ENCODE measurements around the gene ZNF566. TPM values are rescaled to one million over a fixed set of nuclear protein-coding genes. Genes with fewer than 3 reads are reported as not detected.
A peak's percentile ranks its signal among the peaks of the same experiment; 100 is the strongest.

ZNF566 gene
- total RNA-seq, 1 donor from 2014 or later, result 12.0 TPM

DNA sequence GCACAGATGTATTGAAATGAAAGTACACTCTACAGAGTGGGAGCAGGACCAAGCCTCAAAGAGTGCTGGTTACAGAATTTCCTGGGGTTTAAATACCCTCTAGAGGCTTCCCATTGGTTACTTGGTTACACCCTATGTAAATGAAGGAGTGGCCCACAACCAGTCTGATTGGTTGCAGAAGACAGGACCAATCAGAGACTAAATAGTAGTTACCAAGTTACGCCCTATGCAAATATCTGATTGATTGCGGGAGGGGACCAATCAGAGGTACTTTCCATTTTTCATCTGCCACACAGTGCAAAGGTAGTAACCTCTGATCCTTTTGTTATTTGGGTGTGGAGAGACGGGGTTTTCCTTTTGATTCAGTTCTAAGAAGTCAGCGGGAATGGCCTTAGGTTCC is 65.4 kb downstream of the ZNF566 start:
- intact Hi-C loops (cut with DNase I), result no loop called here
- DNase-seq (no peak), ATAC-seq (no peak)
- Histone ChIP-seq H3K4me1 (no peaks in the 10 kb centered on the region), H3K27ac (no peak overlapping the region), H3K36me3 (no peaks in the 10 kb centered on the region), H3K4me3 (no peak overlapping the region), H3K27me3 (no peaks in the 10 kb centered on the region), H3K9me3 (no peaks in the 10 kb centered on the region)
- TF ChIP-seq CTCF (IDR thresholded peaks at IDR 0.05), result no peak

GRCh38 chr19:36421749-36422481 is 67.4 kb downstream of the ZNF566 start:
- no peak for DNase-seq
- H3K36me3 ChIP-seq, result no peaks in the 10 kb centered on the region
- intact Hi-C loops (cut with DNase I), result no loop called here

DNA sequence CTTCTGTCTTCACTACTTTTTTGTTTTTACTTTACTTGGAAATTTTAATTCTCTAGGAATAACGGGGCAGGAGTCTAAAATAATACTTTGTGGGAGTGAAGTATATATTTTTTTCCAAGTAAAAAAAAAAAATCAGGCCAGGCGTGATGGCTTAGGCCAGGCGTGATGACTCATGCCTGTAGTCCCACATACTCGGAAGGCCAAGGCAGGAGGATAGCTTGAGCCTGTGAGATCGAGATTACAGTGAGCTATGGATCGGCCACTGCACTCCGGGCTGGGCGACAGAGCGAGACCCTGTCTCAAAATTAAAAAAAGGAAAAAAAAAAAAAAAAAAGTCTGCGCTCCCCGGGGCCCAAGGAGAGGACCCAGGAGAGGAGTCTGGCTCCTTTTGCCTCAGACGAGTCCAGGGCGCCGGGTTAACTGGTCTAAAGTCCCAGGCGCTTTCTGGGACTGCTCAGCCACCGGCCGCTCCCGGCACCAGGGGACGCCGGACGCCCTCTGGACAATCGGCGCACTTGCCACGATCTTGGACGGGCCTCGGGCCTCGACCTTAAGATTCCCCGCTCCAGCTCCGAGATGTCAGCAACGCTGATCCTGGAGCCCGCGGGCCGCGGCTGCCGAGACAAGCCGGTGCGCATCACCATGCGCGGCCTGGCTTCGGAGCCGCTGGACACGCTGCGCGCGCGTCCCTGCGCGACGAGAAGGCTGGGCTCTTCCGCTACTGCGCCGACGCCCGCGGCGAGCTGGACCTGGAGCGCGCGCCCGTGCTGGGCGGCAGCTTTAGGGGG is 68.2 kb downstream of the ZNF566 start:
- H3K27me3 ChIP-seq, result no peaks in the 10 kb centered on the region
- peaks cover 11% of the 10 kb centered on the region for H3K4me1 ChIP-seq
- no peak for TF ChIP-seq CTCF (IDR thresholded peaks at IDR 0.05)
- H3K27ac ChIP-seq, result peak overlapping the region; percentile 17
- H3K4me3 ChIP-seq, result peak overlapping the region; percentile 50
- DNase-seq (no peak), ATAC-seq (peak; percentile 27)
- intact Hi-C loops (cut with DNase I), result no loop called here
- no peaks in the 10 kb centered on the region for H3K36me3 ChIP-seq
- no peaks in the 10 kb centered on the region for H3K9me3 ChIP-seq

More at GRCh38 chr19:36421749-36422481, 67.4 kb downstream of the ZNF566 start:
- Histone ChIP-seq H3K27me3 (no peaks in the 10 kb centered on the region), H3K4me1 (peaks cover 9% of the 10 kb centered on the region), H3K9me3 (no peaks in the 10 kb centered on the region), H3K27ac (peak overlapping the region; percentile 17), H3K4me3 (peak overlapping the region; percentile 50)
- no peak for ATAC-seq
- no peak for TF ChIP-seq CTCF (IDR thresholded peaks at IDR 0.05)

DNA sequence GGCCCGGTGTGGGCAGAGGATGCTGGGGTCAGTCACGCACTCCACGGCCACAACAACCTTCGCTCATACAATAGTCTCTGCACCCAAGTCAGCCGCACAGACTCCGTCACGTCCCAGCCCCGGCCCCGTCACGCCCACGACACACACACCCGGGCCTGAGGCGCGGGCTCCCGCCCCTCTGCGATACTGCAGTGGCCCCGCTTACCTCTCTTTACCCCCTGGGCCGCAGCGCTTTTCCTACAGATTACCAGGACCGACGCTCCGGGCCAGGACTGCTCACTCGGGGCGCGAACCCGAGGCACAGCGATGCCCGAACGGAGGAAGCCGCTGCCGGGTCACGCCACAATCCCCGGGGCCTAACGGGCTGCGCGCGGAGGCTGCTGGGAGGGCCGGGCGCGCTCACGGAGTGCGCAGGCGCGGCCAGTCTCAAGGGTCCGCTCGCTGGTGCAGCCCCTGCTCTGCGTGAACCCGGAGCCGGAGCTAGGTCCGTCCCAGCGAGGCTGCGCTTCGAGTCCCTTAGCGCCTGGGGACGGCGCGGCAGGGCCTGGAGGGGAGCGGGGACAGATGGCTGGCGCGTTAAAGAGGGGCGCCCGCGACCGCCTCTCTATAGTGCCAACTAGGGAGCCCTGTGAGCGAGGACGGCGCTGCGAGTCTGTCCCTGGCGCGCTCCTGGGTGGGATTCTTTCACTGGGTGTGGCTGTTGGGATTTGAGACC is 70.9 kb downstream of the ZNF566 start, which contains the start of gene ZFP82:
ZFP82 (minus strand) TSS at position 358 of the 715 bp plus-strand sequence. CDS start 8,855 bp downstream, outside the sequence.
- intact Hi-C loops (cut with DNase I), result no loop called here
- Histone ChIP-seq H3K36me3 (no peaks in the 10 kb centered on the region), H3K27me3 (no peaks in the 10 kb centered on the region), H3K4me1 (peaks cover 11% of the 10 kb centered on the region), H3K27ac (peak within 1 kb of the TSS; percentile 91), H3K9me3 (no peaks in the 10 kb centered on the region), H3K4me3 (peak within 1 kb of the TSS; percentile 79)
- DNase-seq (peak; percentile 91), ATAC-seq (peak; percentile 99)
- no peak for TF ChIP-seq CTCF (IDR thresholded peaks at IDR 0.05)

- H3K4me1 ChIP-seq, result peaks cover 11% of the 10 kb centered on the region
- no peaks in the 10 kb centered on the region for H3K9me3 ChIP-seq
- no peak for ATAC-seq
- H3K4me3 ChIP-seq, result peak overlapping the region; percentile 79
- TF ChIP-seq CTCF (IDR thresholded peaks at IDR 0.05), result no peak
- no peak for DNase-seq
- intact Hi-C loops (cut with DNase I), result no loop called here
- H3K27ac ChIP-seq, result peak overlapping the region; percentile 91
- no peaks in the 10 kb centered on the region for H3K36me3 ChIP-seq
- H3K27me3 ChIP-seq, result no peaks in the 10 kb centered on the region
Measured at GRCh38 chr19:36417752-36418286, 71.5 kb downstream of the ZNF566 start.

Data from upper lobe of right lung (tissue), 1 donor.